ENCODE measurements around the gene PDE6B. TPM values are rescaled to one million over a fixed set of nuclear protein-coding genes. Genes with fewer than 3 reads are reported as not detected.

The PDE6B gene
- total and polyA plus RNA-seq, 2 donors (not counting 1 experiment from before 2014, with no cell fraction given): 2.1 TPM; not detected in 1

- Histone ChIP-seq H3K4me2 (ENCODE audit: extremely low read depth, insufficient read depth, low read length) (no peak overlapping the region), H3K9ac (ENCODE audit: insufficient read depth, low read length) (no peak overlapping the region), H3K79me2 (ENCODE audit: control insufficient read depth, insufficient read depth, low read length) (no peaks in the 10 kb centered on the region), H3K4me3 (replicated peaks in 1 of 4; ENCODE audit: control extremely low read depth in 1 of 4, insufficient read depth in 1 of 4, low read depth in 3 of 4, low read length in 4 of 4) (no peak overlapping the region), H3K9me3 (ENCODE audit: control insufficient read depth, insufficient read depth, low read depth, low read length) (no peaks in the 10 kb centered on the region), H3K4me1 (ENCODE audit: control insufficient read depth, extremely low read depth, insufficient read depth, low read length) (no peaks in the 10 kb centered on the region), H3K36me3 (ENCODE audit: control insufficient read depth, insufficient read depth, low read length) (no peaks in the 10 kb centered on the region), H4K20me1 (ENCODE audit: control insufficient read depth, extremely low read depth, insufficient read depth, low read length) (no peaks in the 10 kb centered on the region), H2AFZ (ENCODE audit: low read length) (no peak overlapping the region), H3K27me3 (ENCODE audit: control insufficient read depth, insufficient read depth, low read length) (no peaks in the 10 kb centered on the region), H3K27ac (ENCODE audit: insufficient read depth, low read length) (no peak overlapping the region)
- DNase-seq (ENCODE audit: low read depth in 2 of 2): no peak
- TF ChIP-seq, protein P1, sequence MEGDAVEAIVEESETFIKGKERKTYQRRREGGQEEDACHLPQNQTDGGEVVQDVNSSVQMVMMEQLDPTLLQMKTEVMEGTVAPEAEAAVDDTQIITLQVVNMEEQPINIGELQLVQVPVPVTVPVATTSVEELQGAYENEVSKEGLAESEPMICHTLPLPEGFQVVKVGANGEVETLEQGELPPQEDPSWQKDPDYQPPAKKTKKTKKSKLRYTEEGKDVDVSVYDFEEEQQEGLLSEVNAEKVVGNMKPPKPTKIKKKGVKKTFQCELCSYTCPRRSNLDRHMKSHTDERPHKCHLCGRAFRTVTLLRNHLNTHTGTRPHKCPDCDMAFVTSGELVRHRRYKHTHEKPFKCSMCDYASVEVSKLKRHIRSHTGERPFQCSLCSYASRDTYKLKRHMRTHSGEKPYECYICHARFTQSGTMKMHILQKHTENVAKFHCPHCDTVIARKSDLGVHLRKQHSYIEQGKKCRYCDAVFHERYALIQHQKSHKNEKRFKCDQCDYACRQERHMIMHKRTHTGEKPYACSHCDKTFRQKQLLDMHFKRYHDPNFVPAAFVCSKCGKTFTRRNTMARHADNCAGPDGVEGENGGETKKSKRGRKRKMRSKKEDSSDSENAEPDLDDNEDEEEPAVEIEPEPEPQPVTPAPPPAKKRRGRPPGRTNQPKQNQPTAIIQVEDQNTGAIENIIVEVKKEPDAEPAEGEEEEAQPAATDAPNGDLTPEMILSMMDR (conservative IDR thresholded peaks at IDR 0.05 in 1 of 2, IDR thresholded peaks at IDR 0.05 in 1 of 2; ENCODE audit: low read depth in 1 of 2, low read length in 2 of 2): no peak
- no peak for TF ChIP-seq EZH2 (IDR thresholded peaks at IDR 0.05; ENCODE audit: low read length, missing control alignments)
Observed at GRCh38 chr4:616911-617643, 8.3 kb upstream of the PDE6B start.

DNA sequence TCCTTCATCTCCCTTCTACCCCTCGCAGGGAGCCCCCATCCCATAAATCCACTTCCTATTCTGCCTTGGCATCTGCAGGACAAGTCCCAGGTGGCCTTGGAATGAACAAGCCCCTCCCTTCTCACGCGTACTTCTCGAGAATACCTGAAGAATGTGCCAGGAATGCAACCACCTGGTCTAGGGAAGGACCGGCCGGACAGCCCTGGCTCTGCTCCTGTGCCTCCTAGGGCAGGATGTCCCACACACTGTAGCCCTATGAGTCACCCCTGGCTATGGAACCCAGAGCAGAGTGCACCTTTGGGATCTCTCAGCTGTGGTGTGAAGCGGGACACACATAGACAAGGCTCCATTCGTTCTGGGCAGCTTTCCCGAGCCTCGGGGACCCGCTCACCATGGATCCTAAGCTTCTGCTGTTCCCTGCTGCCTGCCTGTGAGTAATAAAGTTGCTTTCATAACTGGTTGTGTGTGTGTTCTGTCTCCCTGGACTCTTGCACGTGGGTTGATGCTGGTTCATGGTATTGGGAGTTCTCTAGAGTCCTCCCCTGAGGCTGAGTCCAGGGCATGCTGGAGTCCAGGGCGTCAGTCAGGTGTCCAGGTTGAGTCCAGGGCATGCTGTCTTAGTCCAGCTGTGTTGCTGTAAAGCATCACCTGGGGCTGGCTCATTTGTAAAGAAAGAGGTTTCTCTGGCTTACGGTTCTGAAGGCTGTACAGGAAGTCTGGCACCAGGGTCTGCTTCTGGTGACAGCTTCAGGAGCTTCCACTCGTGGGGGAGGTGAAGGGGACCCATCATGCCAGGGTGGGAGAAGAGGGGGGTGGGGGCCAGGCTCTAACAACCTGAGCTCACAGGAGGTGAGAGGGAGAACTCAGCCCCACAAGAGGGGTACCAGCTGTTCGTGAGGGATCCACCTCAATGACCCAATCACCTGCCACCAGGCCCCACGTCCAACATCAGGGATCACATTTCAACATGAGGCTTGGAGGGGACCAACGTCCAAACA is 7.4 kb upstream of the PDE6B start:
- TF ChIP-seq, protein P1 (conservative IDR thresholded peaks at IDR 0.05 in 1 of 2, IDR thresholded peaks at IDR 0.05 in 1 of 2; ENCODE audit: low read depth in 1 of 2, low read length in 2 of 2): no peak
- no peak for TF ChIP-seq EZH2 (IDR thresholded peaks at IDR 0.05; ENCODE audit: low read length, missing control alignments)
- no peaks in the 10 kb centered on the region for H3K79me2 ChIP-seq (ENCODE audit: control insufficient read depth, insufficient read depth, low read length)
- H3K4me1 ChIP-seq (ENCODE audit: control insufficient read depth, extremely low read depth, insufficient read depth, low read length): no peaks in the 10 kb centered on the region
- no peak overlapping the region for H3K4me2 ChIP-seq (ENCODE audit: extremely low read depth, insufficient read depth, low read length)
- H2AFZ ChIP-seq (ENCODE audit: low read length): no peak overlapping the region
- no peaks in the 10 kb centered on the region for H3K27me3 ChIP-seq (ENCODE audit: control insufficient read depth, insufficient read depth, low read length)
- H3K4me3 ChIP-seq (replicated peaks in 1 of 4; ENCODE audit: control extremely low read depth in 1 of 4, insufficient read depth in 1 of 4, low read depth in 3 of 4, low read length in 4 of 4): no peak overlapping the region
- no peak overlapping the region for H3K9ac ChIP-seq (ENCODE audit: insufficient read depth, low read length)
- no peaks in the 10 kb centered on the region for H3K36me3 ChIP-seq (ENCODE audit: control insufficient read depth, insufficient read depth, low read length)
- H4K20me1 ChIP-seq (ENCODE audit: control insufficient read depth, extremely low read depth, insufficient read depth, low read length): no peaks in the 10 kb centered on the region
- no peak for DNase-seq (ENCODE audit: low read depth in 2 of 2)
- no peak overlapping the region for H3K27ac ChIP-seq (ENCODE audit: insufficient read depth, low read length)
- peaks cover 1% of the 10 kb centered on the region for H3K9me3 ChIP-seq (ENCODE audit: control insufficient read depth, insufficient read depth, low read depth, low read length)

DNA sequence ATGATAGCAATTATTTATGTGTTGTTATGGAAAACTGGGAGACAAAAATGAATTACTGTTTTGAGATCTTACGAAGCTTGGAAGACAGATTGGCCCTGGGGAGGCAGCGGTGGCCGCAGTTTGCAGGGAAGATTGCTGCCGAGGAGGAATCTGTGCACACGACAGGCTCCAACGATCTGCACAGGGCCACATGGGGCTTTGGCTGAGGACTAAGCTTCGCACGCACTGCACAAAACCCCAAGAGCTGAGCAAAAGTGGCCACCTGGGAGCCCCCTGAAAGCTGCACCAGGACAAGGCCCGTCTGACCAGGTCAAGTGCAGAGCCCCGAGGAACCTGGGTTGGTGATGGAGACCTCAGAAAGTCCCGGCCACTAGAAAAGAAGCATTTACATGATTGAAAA is 5.2 kb upstream of the PDE6B start:
- H3K4me3 ChIP-seq (replicated peaks in 1 of 4; ENCODE audit: control extremely low read depth in 1 of 4, insufficient read depth in 1 of 4, low read depth in 3 of 4, low read length in 4 of 4): no peak overlapping the region
- H3K27ac ChIP-seq (ENCODE audit: insufficient read depth, low read length): no peak overlapping the region
- H3K9ac ChIP-seq (ENCODE audit: insufficient read depth, low read length): no peak overlapping the region
- peaks cover 2% of the 10 kb centered on the region for H3K9me3 ChIP-seq (ENCODE audit: control insufficient read depth, insufficient read depth, low read depth, low read length)
- no peaks in the 10 kb centered on the region for H3K27me3 ChIP-seq (ENCODE audit: control insufficient read depth, insufficient read depth, low read length)
- H3K4me1 ChIP-seq (ENCODE audit: control insufficient read depth, extremely low read depth, insufficient read depth, low read length): no peaks in the 10 kb centered on the region
- H2AFZ ChIP-seq (ENCODE audit: low read length): no peak overlapping the region
- no peaks in the 10 kb centered on the region for H3K79me2 ChIP-seq (ENCODE audit: control insufficient read depth, insufficient read depth, low read length)
- no peak for DNase-seq (ENCODE audit: low read depth in 2 of 2)
- no peak overlapping the region for H3K4me2 ChIP-seq (ENCODE audit: extremely low read depth, insufficient read depth, low read length)
- H4K20me1 ChIP-seq (ENCODE audit: control insufficient read depth, extremely low read depth, insufficient read depth, low read length): no peaks in the 10 kb centered on the region
- H3K36me3 ChIP-seq (ENCODE audit: control insufficient read depth, insufficient read depth, low read length): no peaks in the 10 kb centered on the region
- TF ChIP-seq, protein P1 (conservative IDR thresholded peaks at IDR 0.05 in 1 of 2, IDR thresholded peaks at IDR 0.05 in 1 of 2; ENCODE audit: low read depth in 1 of 2, low read length in 2 of 2): no peak
- no peak for TF ChIP-seq EZH2 (IDR thresholded peaks at IDR 0.05; ENCODE audit: low read length, missing control alignments)

Data from fibroblast of lung (primary cell).